ENCODE measurements around the gene NKPD1.

The NKPD1 gene

DNA sequence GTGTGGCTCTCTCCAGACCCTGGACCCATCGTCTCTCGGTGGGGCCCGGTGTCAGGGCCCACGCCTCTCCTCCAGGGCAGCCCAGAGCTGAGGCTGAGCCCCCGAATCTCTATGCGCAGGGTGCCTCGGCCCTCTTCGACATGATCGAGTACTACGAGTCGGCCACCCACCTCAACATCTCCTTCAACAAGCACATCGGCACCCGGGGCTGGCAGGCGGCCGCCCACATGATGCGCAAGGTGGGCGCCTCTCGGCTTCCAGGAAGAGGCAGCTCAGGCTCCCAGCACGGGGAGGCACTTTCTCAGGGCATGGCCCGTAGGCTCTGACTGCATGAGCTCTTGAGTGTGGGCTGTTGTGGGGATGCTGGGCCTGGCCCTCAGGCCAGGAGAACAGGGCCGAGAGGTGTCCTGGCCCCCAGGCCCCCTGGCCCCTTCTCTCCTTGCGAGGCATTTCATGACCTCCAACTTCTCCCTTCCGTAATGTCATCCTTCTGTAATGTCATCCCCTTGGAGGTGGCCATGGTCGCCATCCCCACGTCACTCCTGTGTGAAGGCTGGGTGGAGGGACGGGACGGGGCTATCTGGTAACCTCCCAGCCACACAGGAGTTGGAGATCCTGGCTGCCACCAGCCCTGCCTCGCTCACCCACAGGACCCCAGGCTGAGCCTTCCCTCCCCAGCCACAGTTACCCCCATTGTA is 19.4 kb downstream of the NKPD1 start:
- Histone ChIP-seq H3K4me3 (ENCODE audit: low read depth in 1 of 2, low read length in 2 of 2) (no peak overlapping the region), H3K9me3 (ENCODE audit: control insufficient read depth in 1 of 2, low read length in 2 of 2) (no peaks in the 10 kb centered on the region), H3K4me1 (ENCODE audit: control insufficient read depth in 1 of 2, insufficient read depth in 2 of 2, low read length in 2 of 2) (peaks cover 3 to 11% of the 10 kb centered on the region in 2 donors), H3K27ac (ENCODE audit: low read length) (no peak overlapping the region), H3K36me3 (ENCODE audit: control insufficient read depth in 1 of 2, insufficient read depth in 2 of 2, low read length in 2 of 2) (peaks cover 4 to 55% of the 10 kb centered on the region in 2 donors), H3K27me3 (ENCODE audit: low read depth, low read length) (no peaks in the 10 kb centered on the region)

DNA sequence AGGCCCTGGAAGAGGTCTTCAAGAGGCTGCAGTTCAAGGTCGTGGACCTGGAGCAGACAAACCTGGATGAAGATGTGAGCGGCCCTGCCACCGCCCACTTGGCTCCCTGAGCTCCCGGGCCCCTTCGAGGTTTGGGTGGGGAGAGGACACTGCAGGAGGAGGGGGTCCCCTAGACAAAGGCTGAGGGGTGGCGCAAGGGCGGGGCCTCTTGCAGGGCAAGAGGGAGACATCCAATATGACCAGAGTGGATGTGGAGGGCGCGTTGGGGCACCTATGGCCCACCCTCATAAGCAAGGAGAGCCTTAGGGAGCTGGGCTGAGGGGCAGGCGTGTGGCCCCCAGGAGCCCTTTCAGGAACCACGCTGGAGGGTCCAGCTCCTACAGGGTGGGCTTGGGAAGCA is 20.2 kb downstream of the NKPD1 start:
- H3K4me3 ChIP-seq (ENCODE audit: low read depth in 1 of 2, low read length in 2 of 2) = no peak overlapping the region
- peaks cover 4 to 48% of the 10 kb centered on the region in 2 donors for H3K36me3 ChIP-seq (ENCODE audit: control insufficient read depth in 1 of 2, insufficient read depth in 2 of 2, low read length in 2 of 2)
- no peaks in the 10 kb centered on the region for H3K27me3 ChIP-seq (ENCODE audit: low read depth, low read length)
- H3K9me3 ChIP-seq (ENCODE audit: control insufficient read depth in 1 of 2, low read length in 2 of 2) = no peaks in the 10 kb centered on the region
- no peak overlapping the region for H3K27ac ChIP-seq (ENCODE audit: low read length)
- H3K4me1 ChIP-seq (ENCODE audit: control insufficient read depth in 1 of 2, insufficient read depth in 2 of 2, low read length in 2 of 2) = peaks cover 3 to 11% of the 10 kb centered on the region in 2 donors

DNA sequence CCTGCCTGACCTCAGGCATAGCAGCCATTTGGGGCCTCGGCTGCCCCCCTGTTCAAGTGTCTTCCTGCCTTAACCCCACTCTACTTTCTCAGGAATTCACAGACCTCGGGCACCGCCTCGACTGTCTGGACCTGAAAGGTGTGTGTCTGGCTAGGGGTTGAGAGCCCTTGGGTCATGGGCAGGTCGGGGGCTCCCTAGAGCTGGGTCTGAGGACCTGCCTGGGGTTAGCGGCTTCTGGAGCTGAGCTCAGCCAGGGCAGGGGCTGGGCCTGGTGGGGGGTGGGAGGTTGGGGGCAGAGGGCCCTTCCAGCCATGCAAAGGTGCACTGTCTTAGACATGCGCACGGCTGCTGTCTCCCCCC is 20.7 kb downstream of the NKPD1 start:
- Histone ChIP-seq H3K36me3 (ENCODE audit: control insufficient read depth in 1 of 2, insufficient read depth in 2 of 2, low read length in 2 of 2) (peaks cover 4 to 44% of the 10 kb centered on the region in 2 donors), H3K27ac (ENCODE audit: low read length) (no peak overlapping the region), H3K4me1 (ENCODE audit: control insufficient read depth in 1 of 2, insufficient read depth in 2 of 2, low read length in 2 of 2) (peaks cover 3 to 11% of the 10 kb centered on the region in 2 donors), H3K4me3 (ENCODE audit: low read depth in 1 of 2, low read length in 2 of 2) (no peak overlapping the region), H3K27me3 (ENCODE audit: low read depth, low read length) (no peaks in the 10 kb centered on the region), H3K9me3 (ENCODE audit: control insufficient read depth in 1 of 2, low read length in 2 of 2) (no peaks in the 10 kb centered on the region)

DNA sequence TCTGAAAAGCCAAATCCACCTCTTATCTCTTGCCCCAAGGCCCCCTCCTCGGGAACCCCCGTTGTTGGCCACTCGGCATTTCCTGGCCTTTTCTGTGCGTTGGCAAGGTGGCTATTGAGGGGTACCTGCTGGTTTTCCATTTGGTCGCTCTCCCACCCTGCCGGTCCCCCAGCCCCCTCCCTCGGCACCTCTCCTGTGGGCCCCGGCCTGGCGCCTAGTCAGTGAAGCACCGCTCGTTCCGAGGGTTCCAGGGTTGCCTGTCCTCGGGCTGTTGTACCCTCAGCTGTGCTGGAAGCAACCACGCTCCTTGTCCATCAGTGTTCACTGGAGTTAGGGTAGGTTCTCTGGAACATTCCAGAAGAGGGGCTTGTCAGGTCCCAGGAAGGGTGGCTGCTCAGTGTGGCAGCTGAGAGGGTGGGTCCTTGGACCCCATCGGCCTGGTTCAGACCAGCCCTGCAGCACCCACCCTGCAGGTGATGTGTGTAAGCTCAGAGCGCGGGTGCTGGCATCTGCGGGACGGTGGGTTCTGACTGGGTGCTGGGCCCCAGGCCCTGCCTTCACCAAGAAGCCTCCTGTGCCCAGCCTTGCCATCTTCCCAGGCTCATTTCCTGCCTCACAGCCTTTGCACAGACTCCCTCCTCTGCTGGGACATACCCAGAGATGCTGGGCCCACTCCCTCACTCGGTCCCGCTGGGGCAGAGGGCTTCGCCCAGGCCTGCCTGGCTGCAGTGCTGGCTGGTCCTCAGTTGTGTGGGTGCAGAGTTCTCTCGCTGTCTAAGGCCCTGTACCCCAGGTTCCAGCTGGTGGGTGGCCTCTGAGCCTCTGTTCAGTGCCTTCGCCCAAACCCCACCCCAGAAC is 21.3 kb downstream of the NKPD1 start:
- no peak overlapping the region for H3K27ac ChIP-seq (ENCODE audit: low read length)
- peaks cover 3 to 11% of the 10 kb centered on the region in 2 donors for H3K4me1 ChIP-seq (ENCODE audit: control insufficient read depth in 1 of 2, insufficient read depth in 2 of 2, low read length in 2 of 2)
- no peak overlapping the region for H3K4me3 ChIP-seq (ENCODE audit: low read depth in 1 of 2, low read length in 2 of 2)
- no peaks in the 10 kb centered on the region for H3K9me3 ChIP-seq (ENCODE audit: control insufficient read depth in 1 of 2, low read length in 2 of 2)
- H3K36me3 ChIP-seq (ENCODE audit: control insufficient read depth in 1 of 2, insufficient read depth in 2 of 2, low read length in 2 of 2) = peaks cover 4 to 38% of the 10 kb centered on the region in 2 donors
- no peaks in the 10 kb centered on the region for H3K27me3 ChIP-seq (ENCODE audit: low read depth, low read length)

DNA sequence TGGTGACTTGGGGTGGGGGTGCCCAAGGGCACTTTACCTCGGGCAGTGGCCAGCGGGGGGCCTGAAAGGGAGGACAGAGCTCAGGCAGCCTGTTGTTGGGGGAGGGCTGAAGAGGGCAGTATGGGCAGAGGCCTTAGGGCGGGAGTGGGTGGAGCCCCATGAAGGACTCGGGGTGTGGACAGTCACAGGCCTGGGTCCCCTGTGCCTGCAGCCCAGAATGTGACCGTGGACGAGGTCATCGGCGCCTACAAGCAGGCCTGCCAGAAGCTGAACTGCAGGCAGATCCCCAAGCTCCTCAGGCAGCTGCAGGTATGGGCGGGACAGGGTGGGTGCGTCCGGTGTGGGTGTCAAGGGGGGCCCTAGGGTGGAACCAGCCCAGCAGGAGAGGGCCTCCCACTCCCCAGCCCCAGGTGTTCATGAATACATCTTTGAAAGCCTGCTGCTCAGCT is 22.5 kb downstream of the NKPD1 start:
- Histone ChIP-seq H3K4me1 (ENCODE audit: control insufficient read depth in 1 of 2, insufficient read depth in 2 of 2, low read length in 2 of 2) (peaks cover 3 to 11% of the 10 kb centered on the region in 2 donors), H3K4me3 (ENCODE audit: low read depth in 1 of 2, low read length in 2 of 2) (no peak overlapping the region), H3K27ac (ENCODE audit: low read length) (no peak overlapping the region), H3K27me3 (ENCODE audit: low read depth, low read length) (no peaks in the 10 kb centered on the region), H3K9me3 (ENCODE audit: control insufficient read depth in 1 of 2, low read length in 2 of 2) (no peaks in the 10 kb centered on the region), H3K36me3 (ENCODE audit: control insufficient read depth in 1 of 2, insufficient read depth in 2 of 2, low read length in 2 of 2) (peaks cover 4 to 30% of the 10 kb centered on the region in 2 donors)

DNA sequence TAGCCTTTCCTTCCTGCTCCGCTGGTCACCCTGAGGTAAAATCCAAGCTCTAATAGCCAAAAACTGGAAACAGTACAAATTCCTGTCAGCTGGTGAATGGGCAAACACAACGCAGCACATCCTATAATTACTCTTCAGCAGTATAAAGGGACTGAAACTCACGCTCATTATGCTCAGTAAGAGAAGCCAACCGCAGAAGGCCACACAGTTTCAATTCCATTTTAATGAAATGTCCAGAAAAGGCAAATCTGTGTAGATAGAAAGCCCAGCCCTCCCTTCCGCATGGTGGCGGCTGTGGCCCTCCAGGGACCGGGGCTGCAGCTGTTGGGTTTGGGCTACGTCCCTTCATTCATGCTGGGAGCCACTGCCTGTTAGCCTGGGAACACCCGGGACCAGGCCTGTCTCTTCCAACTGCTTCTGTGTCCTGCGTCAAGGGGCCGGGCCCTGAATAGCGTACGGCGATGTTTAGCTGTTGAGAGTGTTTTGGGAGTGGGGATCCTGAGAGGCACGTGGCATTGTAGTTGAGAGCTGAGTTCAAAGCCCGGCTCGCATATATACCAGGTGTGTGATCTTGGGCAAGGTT is 23.5 kb downstream of the NKPD1 start:
- H3K27me3 ChIP-seq (ENCODE audit: low read depth, low read length) = no peaks in the 10 kb centered on the region
- H3K4me3 ChIP-seq (ENCODE audit: low read depth in 1 of 2, low read length in 2 of 2) = no peak overlapping the region
- H3K4me1 ChIP-seq (ENCODE audit: control insufficient read depth in 1 of 2, insufficient read depth in 2 of 2, low read length in 2 of 2) = peaks cover 3 to 11% of the 10 kb centered on the region in 2 donors
- H3K9me3 ChIP-seq (ENCODE audit: control insufficient read depth in 1 of 2, low read length in 2 of 2) = no peaks in the 10 kb centered on the region
- H3K36me3 ChIP-seq (ENCODE audit: control insufficient read depth in 1 of 2, insufficient read depth in 2 of 2, low read length in 2 of 2) = peaks cover 1 to 20% of the 10 kb centered on the region in 2 donors
- no peak overlapping the region for H3K27ac ChIP-seq (ENCODE audit: low read length)

DNA sequence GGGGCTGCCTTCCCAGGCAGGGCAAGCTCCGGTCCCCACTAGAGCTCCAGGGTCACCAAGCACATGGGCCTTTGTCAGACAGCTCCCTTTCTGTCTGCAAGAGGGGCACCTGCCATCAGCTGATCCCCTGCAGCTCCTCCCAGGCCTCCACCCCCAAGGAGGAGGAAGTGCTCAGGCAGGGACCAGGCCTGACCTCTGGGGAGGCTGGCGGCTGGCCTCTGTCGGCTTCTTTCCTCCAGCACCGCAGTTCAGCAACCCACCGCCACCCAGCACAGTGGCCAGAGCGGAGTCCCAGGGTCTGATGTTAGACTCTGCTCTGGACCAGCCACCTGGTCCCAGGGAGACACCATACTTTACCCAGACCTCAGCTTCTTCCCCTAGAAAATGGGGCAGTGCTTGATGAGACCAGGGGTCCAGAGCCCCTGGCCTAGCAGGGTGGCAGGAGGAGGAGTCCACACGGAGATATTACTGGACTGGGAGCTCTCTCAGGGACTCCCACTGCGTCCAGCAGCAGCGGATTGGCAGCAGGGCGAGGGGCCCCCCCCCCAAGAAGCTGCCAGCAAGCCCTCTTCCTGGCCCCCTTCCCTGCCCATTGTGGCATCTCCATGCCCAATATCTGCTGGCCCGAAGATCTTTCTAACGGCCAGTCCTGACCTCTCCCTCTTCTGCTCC is 24.1 kb downstream of the NKPD1 start:
- Histone ChIP-seq H3K4me1 (ENCODE audit: control insufficient read depth in 1 of 2, insufficient read depth in 2 of 2, low read length in 2 of 2) (peaks cover 3 to 11% of the 10 kb centered on the region in 2 donors), H3K27ac (ENCODE audit: low read length) (no peak overlapping the region)

DNA sequence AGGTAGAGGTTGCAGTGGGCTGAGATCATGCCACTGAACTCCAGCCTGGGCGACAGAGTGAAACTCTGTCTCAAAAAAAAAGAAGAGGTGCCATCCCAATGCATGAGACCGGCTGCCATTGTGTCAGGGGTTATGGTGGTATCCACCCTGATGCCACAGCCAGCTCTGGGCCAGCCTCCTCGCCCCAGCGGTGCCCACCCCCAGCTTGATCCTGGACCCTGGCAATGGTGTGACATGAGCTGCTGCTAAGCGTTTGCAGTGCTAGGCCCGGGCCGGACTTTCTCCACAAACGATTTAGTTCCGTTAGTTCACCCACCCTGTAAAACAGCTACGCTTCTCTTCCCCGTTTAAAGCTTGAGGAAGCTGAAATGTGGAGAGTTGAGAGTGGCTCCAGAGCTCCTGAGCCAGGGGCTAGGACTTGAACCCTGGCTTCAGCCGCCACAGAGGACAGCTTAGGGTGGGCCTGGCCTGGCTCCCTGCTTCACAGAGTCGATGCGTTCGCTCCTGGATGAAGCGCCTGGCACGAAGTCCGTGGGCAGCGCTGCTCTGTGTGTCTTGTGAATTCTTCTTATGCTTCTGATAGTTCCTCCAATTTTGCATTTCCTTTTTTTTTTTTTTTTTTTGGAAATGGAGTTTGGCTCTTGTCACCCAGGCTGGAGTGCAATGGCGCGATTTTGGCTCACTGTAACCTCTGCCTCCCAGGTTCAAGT is 25.5 kb downstream of the NKPD1 start:
- Histone ChIP-seq H3K9me3 (ENCODE audit: control insufficient read depth in 1 of 2, low read length in 2 of 2) (no peaks in the 10 kb centered on the region), H3K27me3 (ENCODE audit: low read depth, low read length) (no peaks in the 10 kb centered on the region), H3K4me3 (ENCODE audit: low read depth in 1 of 2, low read length in 2 of 2) (no peak overlapping the region), H3K4me1 (ENCODE audit: control insufficient read depth in 1 of 2, insufficient read depth in 2 of 2, low read length in 2 of 2) (peaks cover 3 to 11% of the 10 kb centered on the region in 2 donors), H3K36me3 (ENCODE audit: control insufficient read depth in 1 of 2, insufficient read depth in 2 of 2, low read length in 2 of 2) (peaks cover 0 to under 1% of the 10 kb centered on the region in 2 donors), H3K27ac (ENCODE audit: low read length) (no peak overlapping the region)

More for the DNA sequence above, 24.1 kb downstream of the NKPD1 start:
- H3K4me3 ChIP-seq (ENCODE audit: low read depth in 1 of 2, low read length in 2 of 2) = no peak overlapping the region
- H3K36me3 ChIP-seq (ENCODE audit: control insufficient read depth in 1 of 2, insufficient read depth in 2 of 2, low read length in 2 of 2) = peaks cover 0 to 14% of the 10 kb centered on the region in 2 donors
- H3K9me3 ChIP-seq (ENCODE audit: control insufficient read depth in 1 of 2, low read length in 2 of 2) = no peaks in the 10 kb centered on the region
- no peaks in the 10 kb centered on the region for H3K27me3 ChIP-seq (ENCODE audit: low read depth, low read length)

DNA sequence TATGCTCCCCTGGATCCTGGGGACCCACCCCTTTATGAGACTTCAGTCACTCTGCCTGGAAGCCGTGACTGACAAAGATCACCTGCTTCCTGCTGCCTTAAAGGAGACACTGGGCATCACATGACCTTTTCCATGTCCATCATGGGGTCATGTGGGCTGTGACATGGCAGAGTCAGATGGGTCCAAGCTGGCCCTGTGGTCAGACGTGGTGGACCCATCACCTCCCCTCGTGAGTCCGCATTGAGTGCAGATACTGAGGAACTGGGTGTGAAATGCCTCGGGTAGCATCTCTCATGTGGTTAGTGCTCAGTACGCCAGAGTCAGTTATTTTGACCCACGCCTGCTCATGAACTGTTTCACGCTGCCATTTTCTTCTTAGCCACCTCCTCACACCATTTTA is 27.1 kb downstream of the NKPD1 start:
- Histone ChIP-seq H3K4me3 (ENCODE audit: low read depth in 1 of 2, low read length in 2 of 2) (no peak overlapping the region), H3K9me3 (ENCODE audit: control insufficient read depth in 1 of 2, low read length in 2 of 2) (no peaks in the 10 kb centered on the region), H3K27ac (ENCODE audit: low read length) (no peak overlapping the region), H3K36me3 (ENCODE audit: control insufficient read depth in 1 of 2, insufficient read depth in 2 of 2, low read length in 2 of 2) (peaks cover 0 to 3% of the 10 kb centered on the region in 2 donors), H3K27me3 (ENCODE audit: low read depth, low read length) (no peaks in the 10 kb centered on the region), H3K4me1 (ENCODE audit: control insufficient read depth in 1 of 2, insufficient read depth in 2 of 2, low read length in 2 of 2) (peaks cover 3 to 11% of the 10 kb centered on the region in 2 donors)

DNA sequence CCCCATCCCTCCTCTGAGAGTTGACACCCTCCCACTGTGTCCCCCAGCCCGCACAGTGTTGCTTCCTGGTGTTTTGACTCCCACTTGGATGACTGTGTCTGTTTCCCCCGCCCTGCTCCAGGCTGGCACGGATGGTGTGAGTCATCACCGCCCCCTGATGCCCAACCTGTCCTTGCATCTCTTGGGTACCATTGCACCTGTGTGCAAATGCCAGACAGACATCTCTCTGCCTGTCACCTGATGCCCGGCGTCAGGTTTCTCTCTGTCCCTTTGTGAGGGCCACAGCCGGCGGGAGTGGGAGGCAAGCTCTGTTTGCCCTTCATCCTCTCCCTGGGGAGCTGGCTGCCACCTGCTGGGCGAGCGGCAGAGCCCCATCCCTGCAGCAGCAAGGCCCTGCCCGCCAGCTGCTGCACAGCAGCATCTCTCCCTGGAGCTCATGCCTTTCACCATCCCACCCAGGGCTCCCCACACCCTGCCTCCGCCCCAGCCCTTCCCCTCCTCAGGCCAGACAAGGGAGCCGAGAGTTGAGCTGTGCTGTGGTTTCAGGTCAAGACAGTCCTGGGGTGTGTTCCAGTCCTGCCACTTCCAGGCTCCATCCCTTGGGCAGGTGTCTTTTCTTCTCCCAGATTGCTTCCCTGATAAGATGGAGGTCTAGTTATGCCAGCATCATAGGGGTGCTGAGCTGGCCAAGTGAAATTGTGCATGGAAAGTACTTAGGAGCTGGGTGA is 29.7 kb downstream of the NKPD1 start:
- H3K4me3 ChIP-seq (ENCODE audit: low read depth in 1 of 2, low read length in 2 of 2) = no peak overlapping the region
- no peaks in the 10 kb centered on the region for H3K9me3 ChIP-seq (ENCODE audit: control insufficient read depth in 1 of 2, low read length in 2 of 2)
- H3K36me3 ChIP-seq (ENCODE audit: control insufficient read depth in 1 of 2, insufficient read depth in 2 of 2, low read length in 2 of 2) = peaks cover 0 to 6% of the 10 kb centered on the region in 2 donors
- no peaks in the 10 kb centered on the region for H3K4me1 ChIP-seq (ENCODE audit: control insufficient read depth in 1 of 2, insufficient read depth in 2 of 2, low read length in 2 of 2)
- H3K27me3 ChIP-seq (ENCODE audit: low read depth, low read length) = no peaks in the 10 kb centered on the region
- H3K27ac ChIP-seq (ENCODE audit: low read length) = no peak overlapping the region

Data from muscle layer of duodenum (tissue), 2 donors.